K562 (cell line): Measurements from ENCODE around the gene SLC24A3. TPM values are rescaled to one million over a fixed set of nuclear protein-coding genes. Genes with fewer than 3 reads are reported as not detected.

ENCODE experiments used
- ATAC-seq: fragments of 200-7000 bp; cut with Tn5 transposase; 3 replicates; pipeline ENCODE4 v1.9.1; 2020; ENCODE audit warnings: moderate library complexity
- BruUV-seq: library from RNA; stranded (reverse); fragments of 400-500 nt; replicated peaks from 2 replicates; lab custom pipeline; 2021; lab: Mats Ljungman, UMichigan
- CTCF ChIA-PET: fragments of 300-600 bp; formaldehyde crosslinking; extraction: SDS; loops from one replicate; lab custom pipeline; 2021; ENCODE audit warnings: low intra/inter-chr PET ratio; lab: Yijun Ruan, JAX
- POLR2A ChIA-PET: fragments of 300-600, 350-650 bp; sonication (Branson Sonifier 250); formaldehyde crosslinking; extraction: SDS; loops from one replicate; lab custom pipeline; 2021; ENCODE audit warnings: antibody characterized with exemption, inconsistent platforms; lab: Yijun Ruan, JAX
- DNase-seq, 4 experiments: peaks; one replicate each; pipeline versions ENCODE4 v3.0.0 to v3.0.0-alpha.2; 2011 to 2018; ENCODE audit warnings: low spot score in 3 of 4, mixed read lengths in 3 of 4; ENCODE audit errors: extremely low read depth in 1 of 4
- FAIRE-seq: peaks from 2 replicates; lab custom pipeline; 2011; peaks lifted over from hg19 to GRCh38; lab: Jason Lieb, UNC
- H2AFZ ChIP-seq: 2 replicates; pipeline ENCODE4 v1.6.0; 2011; ENCODE audit warnings: low read depth, low read length, control low read depth, inconsistent platforms
- H3K27ac ChIP-seq: fragments of 200-600 bp; 3 replicates; pipeline ENCODE4 v1.8.0; 2011; ENCODE audit warnings: low read depth, mild to moderate bottlenecking, control low read depth, inconsistent platforms, low read length, moderate library complexity, mixed read lengths; ENCODE audit errors: extremely low read depth
- H3K27me3 ChIP-seq, 2 experiments: fragments of 300-600 bp in 1 of 2; 2 replicates in 1 of 2; 3 replicates in 1 of 2; pipeline versions ENCODE4 v1.6.0 to v1.8.0; 2011; ENCODE audit warnings: inconsistent platforms in 2 of 2, low read length in 2 of 2, mild to moderate bottlenecking in 1 of 2, mixed read lengths in 1 of 2, moderate library complexity in 1 of 2; ENCODE audit not compliant: control insufficient read depth in 2 of 2, insufficient read depth in 2 of 2
- H3K36me3 ChIP-seq: fragments of 300-600 bp; 3 replicates; pipeline ENCODE4 v1.8.0; 2011; ENCODE audit warnings: mild to moderate bottlenecking, low read length, inconsistent platforms; ENCODE audit not compliant: control insufficient read depth, insufficient read depth
- H3K4me1 ChIP-seq, 2 experiments: fragments of 200-600 bp in 1 of 2; replicated peaks in 1 of 2; 2 replicates in 1 of 2; 3 replicates in 1 of 2; pipeline versions ENCODE4 v1.5.1 to v1.8.0; 2011; ENCODE audit warnings: inconsistent platforms in 2 of 2, low read length in 2 of 2, mild to moderate bottlenecking in 1 of 2, mixed read lengths in 1 of 2, moderate library complexity in 1 of 2; ENCODE audit not compliant: control insufficient read depth in 2 of 2, insufficient read depth in 2 of 2
- H3K4me2 ChIP-seq: 2 replicates; pipeline ENCODE4 v1.6.1; 2011; ENCODE audit warnings: low read length, control low read depth, inconsistent platforms, mixed read lengths; ENCODE audit not compliant: insufficient read depth
- H3K4me3 ChIP-seq: fragments of 200-600 bp; sonication (generic), shearing (Covaris generic); 2 replicates; pipeline ENCODE4 v1.5.1; 2016; ENCODE audit warnings: control low read depth, inconsistent platforms
- H3K79me2 ChIP-seq: fragments of 200-600 bp; 3 replicates; pipeline ENCODE4 v1.8.0; 2011; ENCODE audit warnings: low read length, inconsistent platforms; ENCODE audit not compliant: control insufficient read depth, insufficient read depth
- H3K9ac ChIP-seq, 2 experiments: 2 replicates each; pipeline versions ENCODE4 v1.6.0 to v1.6.1; 2011; ENCODE audit warnings: low read depth in 2 of 2, low read length in 2 of 2, control low read depth in 1 of 2, inconsistent platforms in 1 of 2, mild to moderate bottlenecking in 1 of 2, mixed read lengths in 1 of 2; ENCODE audit not compliant: insufficient read depth in 1 of 2
- H3K9me1 ChIP-seq: one replicate; pipeline ENCODE4 v1.6.0; 2011; ENCODE audit warnings: inconsistent platforms, mild to moderate bottlenecking, low read length, moderate library complexity; ENCODE audit not compliant: control insufficient read depth, insufficient read depth
- H3K9me3 ChIP-seq: replicated peaks from 2 replicates; pipeline ENCODE4 v1.5.1; 2011; ENCODE audit warnings: low read depth, low read length, inconsistent platforms; ENCODE audit not compliant: control insufficient read depth, insufficient read depth
- H4K20me1 ChIP-seq: replicated peaks from 2 replicates; pipeline ENCODE4 v1.6.1; 2011; ENCODE audit warnings: low read length, inconsistent platforms, mixed read lengths; ENCODE audit not compliant: control insufficient read depth, insufficient read depth
- CEBPG ChIP-seq, 3 experiments: fragments of 200-800 bp in 1 of 3; sonication (Bioruptor generic) in 1 of 3; sonication (generic) in 1 of 3; formaldehyde crosslinking in 1 of 3; IDR thresholded peaks in 2 of 3; conservative IDR thresholded peaks in 1 of 3; 2 replicates each; pipeline versions ENCODE4 v1.6.1 to v1.8.0; 2016 to 2022; ENCODE audit warnings: missing compliant biosample characterization in 2 of 3, missing genetic modification characterization in 2 of 3, mild to moderate bottlenecking in 1 of 3, missing genetic modification reagents in 1 of 3
- HMGN3 ChIP-seq: IDR thresholded peaks from 2 replicates; pipeline ENCODE4 v1.6.1; 2011; ENCODE audit warnings: borderline replicate concordance, low read depth, mild to moderate bottlenecking, mixed read lengths, low read length; ENCODE audit not compliant: insufficient read length; ENCODE audit errors: extremely low read depth
- JUNB ChIP-seq: fragments of 450-650 bp; formaldehyde crosslinking; conservative IDR thresholded peaks from 2 replicates; pipeline ENCODE4 v1.4.0; 2020; ENCODE audit warnings: mild to moderate bottlenecking
- MBD1 ChIP-seq: fragments of 250-450 bp; sonication (Bioruptor Pico); IDR thresholded peaks from 2 replicates; pipeline ENCODE4 v1.8.0; 2022; ENCODE audit warnings: inconsistent platforms
- NFIC ChIP-seq: fragments of 450-650 bp; IDR thresholded peaks from 2 replicates; pipeline ENCODE4 v1.6.1; 2017; ENCODE audit warnings: mild to moderate bottlenecking, inconsistent platforms
- POLR3A ChIP-seq: IDR thresholded peaks from 2 replicates; pipeline ENCODE4 v1.6.1; 2011; ENCODE audit warnings: borderline replicate concordance, mild to moderate bottlenecking, moderate library complexity; ENCODE audit not compliant: insufficient read length, insufficient read depth; ENCODE audit errors: extremely low read depth
- SMAD3 ChIP-seq: fragments of 450-650 bp; formaldehyde crosslinking; conservative IDR thresholded peaks from 2 replicates; pipeline ENCODE4 v1.4.0; 2020; ENCODE audit warnings: mild to moderate bottlenecking
- ZBTB5 ChIP-seq: fragments of 450-650 bp; IDR thresholded peaks from 2 replicates; pipeline ENCODE4 v1.6.1; 2017; ENCODE audit warnings: antibody characterized with exemption
- ZMIZ1 ChIP-seq, 2 experiments: fragments of 150-350 bp in 1 of 2; IDR thresholded peaks; 2 replicates each; pipeline ENCODE4 v1.6.1; 2012 to 2016; ENCODE audit warnings: low read depth in 2 of 2, low read length in 2 of 2, mild to moderate bottlenecking in 1 of 2, moderate library complexity in 1 of 2
- ZNF740 ChIP-seq, 3 experiments: fragments of 200-800 bp in 1 of 3; sonication (Bioruptor generic) in 1 of 3; sonication (generic) in 1 of 3; formaldehyde crosslinking in 1 of 3; IDR thresholded peaks; 2 replicates each; pipeline versions ENCODE4 v1.6.1 to v1.8.0; 2016 to 2022; ENCODE audit warnings: mild to moderate bottlenecking in 2 of 3, missing compliant biosample characterization in 2 of 3, missing genetic modification characterization in 2 of 3, missing genetic modification reagents in 1 of 3
- WGBS: fragments of 100-300 bp; shearing (Covaris generic); methylation state at CpG from one replicate; pipeline ENCODE4 v1.1.6; 2016; ENCODE audit warnings: low coverage, mixed read lengths; ENCODE audit not compliant: insufficient coverage; ENCODE audit errors: missing lambda C conversion rate; 5-methylcytosine and 5-hydroxymethylcytosine counted together
- in situ Hi-C: fragments of 300-500 bp; cut with MboI; formaldehyde crosslinking; loops from 4 replicates; pipeline ENCODE4 v1.15.0; 2018; ENCODE audit warnings: inconsistent platforms, mixed read lengths
- intact Hi-C: fragments of 100-400 bp; cut with micrococcal nuclease; formaldehyde crosslinking; loops from 2 replicates; pipeline ENCODE4 v1.14.2; 2022
- polyA plus RNA-seq, 8 experiments: library from polyadenylated mRNA; depleted of rRNA in 4 of 8; stranded (reverse) in 5 of 8; unstranded in 3 of 8; fragments of >200 nt; fragmentation: Nextera tagmentation in 2 of 8; fragmentation: Illumina TruSeq in 1 of 8; extraction: Ambion mirVana in 2 of 8; extraction: Trizol in 1 of 8; gene quantifications; 2 replicates each; pipeline versions ENCODE4 v1.2.1 to v1.2.3, GENCODE V29; 2011 to 2014; ENCODE audit warnings: inconsistent platforms in 1 of 8, missing spikeins in 1 of 8
- total RNA-seq, 7 experiments: library from RNA; depleted of rRNA in 6 of 7; stranded (reverse); fragments of >200 nt in 6 of 7; fragmentation: Illumina TruSeq in 2 of 7; extraction: Trizol in 2 of 7; gene quantifications; 2 replicates each; pipeline versions ENCODE4 v1.2.1 to v1.2.3, GENCODE V29; 2011 to 2021; ENCODE audit warnings: low replicate concordance in 1 of 7

Gene SLC24A3
- total and polyA plus RNA-seq, 9 of the 15 experiments (the other 6 are each of a cell fraction or from before 2014, with no cell fraction given), result not detected

- Histone ChIP-seq H3K4me1 (no peaks in the 10 kb centered on the region), H3K9me3 (no peaks in the 10 kb centered on the region), H3K4me2 (no peak overlapping the region), H3K4me3 (no peak overlapping the region), H3K27me3 (0 out of 5 replicates have a peak, but pooled peaks cover 0 to 1% of the 10 kb centered on the region in 2 experiments), H3K9me1 (no peaks in the 10 kb centered on the region), H3K9ac (no peak overlapping the region), H3K36me3 (no peaks in the 10 kb centered on the region), H3K79me2 (no peaks in the 10 kb centered on the region), H3K27ac (no peak overlapping the region), H4K20me1 (no peaks in the 10 kb centered on the region), H2AFZ (no peak overlapping the region)
- FAIRE-seq (no peak), ATAC-seq (no peak), DNase-seq (no peak)
- POLR2A ChIA-PET, result no interaction called here
- no TSS peak for BruUV-seq
- intact Hi-C loops, result no loop called here
- CTCF ChIA-PET, result no interaction called here
- in situ Hi-C loops, result loop anchor here (25.0 kb wide), 1 partner anchor 369 kb away; no protein-coding TSS in a partner anchor
- 0% methylated on average over 1 of the region's 2 CpGs for WGBS
- no peak for TF ChIP-seq CEBPG (CRISPR knock-in tag; IDR thresholded peaks at IDR 0.05)
- TF ChIP-seq CEBPG (tag; conservative IDR thresholded peaks at IDR 0.05 in 1 of 2, IDR thresholded peaks at IDR 0.05 in 1 of 2), result no peak
- TF ChIP-seq MBD1 (CRISPR knock-in tag), result no peak
- TF ChIP-seq NFIC, result no peak
- no peak for TF ChIP-seq HMGN3
- no peak for TF ChIP-seq ZNF740 (CRISPR knock-in tag; IDR thresholded peaks at IDR 0.05)
- no peak for TF ChIP-seq ZNF740 (tag; IDR thresholded peaks at IDR 0.05)
- TF ChIP-seq SMAD3, result no peak
- TF ChIP-seq ZMIZ1 (IDR thresholded peaks at IDR 0.05; ENCODE audit: low read depth in 2 of 2, low read length in 2 of 2), result no peak
- no peak for TF ChIP-seq POLR3A
- TF ChIP-seq JUNB (CRISPR knock-in tag), result no peak
- TF ChIP-seq ZBTB5, result no peak
Observed at GRCh38 chr20:19218411-19218810, 6.0 kb downstream of the SLC24A3 start.
